HepG2 (cell line): ENCODE results near the gene OGFR. TPM values are rescaled to one million over a fixed set of nuclear protein-coding genes. Genes with fewer than 3 reads are reported as not detected.

Experiments
- GZF1 ChIP-seq: sonication (generic); formaldehyde crosslinking; IDR thresholded peaks from 2 replicates; pipeline ENCODE4 v1.5.1; 2020; ENCODE audit warnings: mild to moderate bottlenecking, missing genetic modification reagents
- KMT2B ChIP-seq: IDR thresholded peaks from 2 replicates; pipeline ENCODE4 v1.6.1; 2016; ENCODE audit warnings: missing genetic modification reagents, missing compliant biosample characterization
- NFATC3 ChIP-seq: sonication (generic); formaldehyde crosslinking; IDR thresholded peaks from 2 replicates; pipeline ENCODE4 v1.5.1; 2020; ENCODE audit warnings: mild to moderate bottlenecking, missing genetic modification reagents
- NFE2L1 ChIP-seq: sonication (generic); formaldehyde crosslinking; IDR thresholded peaks from 2 replicates; pipeline ENCODE4 v1.4.0; 2020; ENCODE audit warnings: missing genetic modification reagents, mild to moderate bottlenecking, borderline replicate concordance
- NR3C1 ChIP-seq: sonication (generic); formaldehyde crosslinking; IDR thresholded peaks from 2 replicates; pipeline ENCODE4 v1.4.0; 2020; ENCODE audit warnings: missing genetic modification reagents
- SMARCC2 ChIP-seq: fragments of 450-650 bp; IDR thresholded peaks from 2 replicates; pipeline ENCODE4 v1.6.1; 2017; ENCODE audit warnings: antibody characterized with exemption, mild to moderate bottlenecking
- SP2 ChIP-seq: sonication (generic); formaldehyde crosslinking; IDR thresholded peaks from 2 replicates; pipeline ENCODE4 v1.5.1; 2020; ENCODE audit warnings: mild to moderate bottlenecking, missing genetic modification reagents
- YY1 ChIP-seq: IDR thresholded peaks from 2 replicates; pipeline ENCODE4 v1.6.1; 2011; ENCODE audit warnings: low read length, low read depth, moderate library complexity, mild to moderate bottlenecking; ENCODE audit not compliant: insufficient read depth, insufficient replicate concordance
- ZNF101 ChIP-seq: sonication (generic); formaldehyde crosslinking; IDR thresholded peaks from 2 replicates; pipeline ENCODE4 v1.4.0; 2020; ENCODE audit warnings: mild to moderate bottlenecking, low read depth, missing genetic modification reagents, borderline replicate concordance
- polyA plus RNA-seq, 8 experiments: library from polyadenylated mRNA; depleted of rRNA in 3 of 8; stranded (reverse) in 7 of 8; unstranded in 1 of 8; fragments of >200 nt; fragmentation: Illumina TruSeq in 4 of 8; extraction: Trizol in 4 of 8; gene quantifications; 2 replicates each; pipeline versions ENCODE4 v1.2.1 to v1.2.3, GENCODE V29; 2011 to 2016; ENCODE audit warnings: low read depth in 4 of 8, missing spikeins in 1 of 8, mixed read lengths in 1 of 8; ENCODE audit not compliant: insufficient read depth in 1 of 8
- total RNA-seq, 5 experiments: library from RNA; depleted of rRNA; stranded (reverse); fragments of >200 nt; fragmentation: Illumina TruSeq; extraction: Trizol; gene quantifications; 2 replicates each; pipeline ENCODE4 v1.2.3, GENCODE V29; 2016; ENCODE audit warnings: low read depth in 1 of 5
- TF ChIP-seq, protein P1 (sequence below): IDR thresholded peaks from 2 replicates; pipeline ENCODE4 v1.6.1; 2016; ENCODE audit warnings: low read depth
- TF ChIP-seq, protein P2 (sequence below): IDR thresholded peaks from 2 replicates; pipeline ENCODE4 v1.6.1; 2016; ENCODE audit warnings: mild to moderate bottlenecking, missing biosample characterization, missing genetic modification reagents
- TF ChIP-seq, protein P3 (sequence below): sonication (generic); formaldehyde crosslinking; IDR thresholded peaks from 2 replicates; pipeline ENCODE4 v1.4.0; 2020; ENCODE audit warnings: missing genetic modification reagents, borderline replicate concordance
- TF ChIP-seq, protein P4 (sequence below): sonication (generic); formaldehyde crosslinking; IDR thresholded peaks from 2 replicates; pipeline ENCODE4; 2020; ENCODE audit warnings: missing genetic modification reagents, mild to moderate bottlenecking, borderline replicate concordance
- TF ChIP-seq, protein P5 (sequence below): IDR thresholded peaks from 2 replicates; pipeline ENCODE4 v1.6.1; 2016; ENCODE audit warnings: missing biosample characterization, missing genetic modification reagents, low read depth
- TF ChIP-seq, protein P6 (sequence below): sonication (generic); formaldehyde crosslinking; IDR thresholded peaks from 2 replicates; pipeline ENCODE4 v1.8.0; 2022; ENCODE audit warnings: mild to moderate bottlenecking, missing genetic modification reagents, borderline replicate concordance

OGFR gene
- total and polyA plus RNA-seq, 2 of the 13 experiments (the other 11 are each of a cell fraction or from before 2014, with no cell fraction given) = 47.7 to 81.8 TPM

DNA sequence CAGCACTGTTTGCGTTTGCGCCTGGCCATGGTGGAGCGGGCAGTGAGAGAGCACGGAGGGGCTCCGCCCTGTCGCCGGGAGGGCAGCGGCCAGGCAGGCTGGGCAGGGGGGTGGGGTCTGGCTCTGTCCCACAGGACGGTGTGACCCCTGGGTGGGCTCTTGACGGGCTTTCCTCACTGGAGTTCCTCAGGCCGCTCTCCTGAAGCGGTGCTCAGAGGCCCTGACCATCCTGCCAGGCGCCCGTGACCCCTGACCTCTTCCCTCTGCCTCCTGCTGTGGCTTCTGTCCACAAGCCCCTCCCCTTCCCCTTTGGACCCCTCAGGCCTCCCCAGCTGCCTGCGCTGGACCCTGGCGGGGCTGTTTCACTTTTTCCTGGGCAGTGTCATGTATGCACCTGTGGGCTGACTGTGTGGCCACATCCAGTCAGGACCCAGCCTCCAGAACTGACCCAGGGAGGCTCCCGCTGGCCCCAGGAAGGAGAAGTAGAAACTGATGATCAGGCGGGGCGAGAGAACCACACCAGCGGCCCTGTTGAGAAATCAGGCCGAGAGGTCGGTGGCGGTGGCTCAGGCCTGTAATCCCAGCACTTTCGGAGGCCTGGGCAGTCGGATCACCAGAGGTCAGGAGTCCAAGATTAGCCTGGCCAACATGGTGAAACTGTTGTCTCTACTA lies 1.2 kb downstream of the OGFR start (continued):
- TF ChIP-seq KMT2B = peak; percentile 78
- TF ChIP-seq YY1 = peak; percentile 59
- no peak for TF ChIP-seq SP2 (CRISPR knock-in tag)
- TF ChIP-seq NFATC3 (CRISPR knock-in tag) = no peak
- TF ChIP-seq, protein P1, sequence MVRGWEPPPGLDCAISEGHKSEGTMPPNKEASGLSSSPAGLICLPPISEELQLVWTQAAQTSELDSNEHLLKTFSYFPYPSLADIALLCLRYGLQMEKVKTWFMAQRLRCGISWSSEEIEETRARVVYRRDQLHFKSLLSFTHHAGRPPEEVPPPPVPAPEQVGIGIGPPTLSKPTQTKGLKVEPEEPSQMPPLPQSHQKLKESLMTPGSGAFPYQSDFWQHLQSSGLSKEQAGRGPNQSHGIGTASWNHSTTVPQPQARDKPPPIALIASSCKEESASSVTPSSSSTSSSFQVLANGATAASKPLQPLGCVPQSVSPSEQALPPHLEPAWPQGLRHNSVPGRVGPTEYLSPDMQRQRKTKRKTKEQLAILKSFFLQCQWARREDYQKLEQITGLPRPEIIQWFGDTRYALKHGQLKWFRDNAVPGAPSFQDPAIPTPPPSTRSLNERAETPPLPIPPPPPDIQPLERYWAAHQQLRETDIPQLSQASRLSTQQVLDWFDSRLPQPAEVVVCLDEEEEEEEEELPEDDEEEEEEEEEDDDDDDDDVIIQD = no peak
- TF ChIP-seq NFE2L1 (CRISPR knock-in tag) = no peak
- TF ChIP-seq, protein P2, sequence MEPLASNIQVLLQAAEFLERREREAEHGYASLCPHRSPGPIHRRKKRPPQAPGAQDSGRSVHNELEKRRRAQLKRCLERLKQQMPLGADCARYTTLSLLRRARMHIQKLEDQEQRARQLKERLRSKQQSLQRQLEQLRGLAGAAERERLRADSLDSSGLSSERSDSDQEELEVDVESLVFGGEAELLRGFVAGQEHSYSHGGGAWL (CRISPR knock-in tag) = peak; percentile 79
- 0 out of 2 replicates have a peak, but pooled peaks have one; percentile 39 for TF ChIP-seq ZNF101 (CRISPR knock-in tag)
- TF ChIP-seq, protein P3, sequence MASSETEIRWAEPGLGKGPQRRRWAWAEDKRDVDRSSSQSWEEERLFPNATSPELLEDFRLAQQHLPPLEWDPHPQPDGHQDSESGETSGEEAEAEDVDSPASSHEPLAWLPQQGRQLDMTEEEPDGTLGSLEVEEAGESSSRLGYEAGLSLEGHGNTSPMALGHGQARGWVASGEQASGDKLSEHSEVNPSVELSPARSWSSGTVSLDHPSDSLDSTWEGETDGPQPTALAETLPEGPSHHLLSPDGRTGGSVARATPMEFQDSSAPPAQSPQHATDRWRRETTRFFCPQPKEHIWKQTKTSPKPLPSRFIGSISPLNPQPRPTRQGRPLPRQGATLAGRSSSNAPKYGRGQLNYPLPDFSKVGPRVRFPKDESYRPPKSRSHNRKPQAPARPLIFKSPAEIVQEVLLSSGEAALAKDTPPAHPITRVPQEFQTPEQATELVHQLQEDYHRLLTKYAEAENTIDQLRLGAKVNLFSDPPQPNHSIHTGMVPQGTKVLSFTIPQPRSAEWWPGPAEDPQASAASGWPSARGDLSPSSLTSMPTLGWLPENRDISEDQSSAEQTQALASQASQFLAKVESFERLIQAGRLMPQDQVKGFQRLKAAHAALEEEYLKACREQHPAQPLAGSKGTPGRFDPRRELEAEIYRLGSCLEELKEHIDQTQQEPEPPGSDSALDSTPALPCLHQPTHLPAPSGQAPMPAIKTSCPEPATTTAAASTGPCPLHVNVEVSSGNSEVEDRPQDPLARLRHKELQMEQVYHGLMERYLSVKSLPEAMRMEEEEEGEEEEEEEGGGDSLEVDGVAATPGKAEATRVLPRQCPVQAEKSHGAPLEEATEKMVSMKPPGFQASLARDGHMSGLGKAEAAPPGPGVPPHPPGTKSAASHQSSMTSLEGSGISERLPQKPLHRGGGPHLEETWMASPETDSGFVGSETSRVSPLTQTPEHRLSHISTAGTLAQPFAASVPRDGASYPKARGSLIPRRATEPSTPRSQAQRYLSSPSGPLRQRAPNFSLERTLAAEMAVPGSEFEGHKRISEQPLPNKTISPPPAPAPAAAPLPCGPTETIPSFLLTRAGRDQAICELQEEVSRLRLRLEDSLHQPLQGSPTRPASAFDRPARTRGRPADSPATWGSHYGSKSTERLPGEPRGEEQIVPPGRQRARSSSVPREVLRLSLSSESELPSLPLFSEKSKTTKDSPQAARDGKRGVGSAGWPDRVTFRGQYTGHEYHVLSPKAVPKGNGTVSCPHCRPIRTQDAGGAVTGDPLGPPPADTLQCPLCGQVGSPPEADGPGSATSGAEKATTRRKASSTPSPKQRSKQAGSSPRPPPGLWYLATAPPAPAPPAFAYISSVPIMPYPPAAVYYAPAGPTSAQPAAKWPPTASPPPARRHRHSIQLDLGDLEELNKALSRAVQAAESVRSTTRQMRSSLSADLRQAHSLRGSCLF (CRISPR knock-in tag) = no peak
- no peak for TF ChIP-seq NR3C1 (CRISPR knock-in tag)
- no peak for TF ChIP-seq SMARCC2
- TF ChIP-seq, protein P4, sequence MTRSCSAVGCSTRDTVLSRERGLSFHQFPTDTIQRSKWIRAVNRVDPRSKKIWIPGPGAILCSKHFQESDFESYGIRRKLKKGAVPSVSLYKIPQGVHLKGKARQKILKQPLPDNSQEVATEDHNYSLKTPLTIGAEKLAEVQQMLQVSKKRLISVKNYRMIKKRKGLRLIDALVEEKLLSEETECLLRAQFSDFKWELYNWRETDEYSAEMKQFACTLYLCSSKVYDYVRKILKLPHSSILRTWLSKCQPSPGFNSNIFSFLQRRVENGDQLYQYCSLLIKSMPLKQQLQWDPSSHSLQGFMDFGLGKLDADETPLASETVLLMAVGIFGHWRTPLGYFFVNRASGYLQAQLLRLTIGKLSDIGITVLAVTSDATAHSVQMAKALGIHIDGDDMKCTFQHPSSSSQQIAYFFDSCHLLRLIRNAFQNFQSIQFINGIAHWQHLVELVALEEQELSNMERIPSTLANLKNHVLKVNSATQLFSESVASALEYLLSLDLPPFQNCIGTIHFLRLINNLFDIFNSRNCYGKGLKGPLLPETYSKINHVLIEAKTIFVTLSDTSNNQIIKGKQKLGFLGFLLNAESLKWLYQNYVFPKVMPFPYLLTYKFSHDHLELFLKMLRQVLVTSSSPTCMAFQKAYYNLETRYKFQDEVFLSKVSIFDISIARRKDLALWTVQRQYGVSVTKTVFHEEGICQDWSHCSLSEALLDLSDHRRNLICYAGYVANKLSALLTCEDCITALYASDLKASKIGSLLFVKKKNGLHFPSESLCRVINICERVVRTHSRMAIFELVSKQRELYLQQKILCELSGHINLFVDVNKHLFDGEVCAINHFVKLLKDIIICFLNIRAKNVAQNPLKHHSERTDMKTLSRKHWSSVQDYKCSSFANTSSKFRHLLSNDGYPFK (CRISPR knock-in tag) = peak; percentile 90; the same call in 1 of the 2 replicates
- TF ChIP-seq GZF1 (CRISPR knock-in tag) = no peak
- TF ChIP-seq, protein P5, sequence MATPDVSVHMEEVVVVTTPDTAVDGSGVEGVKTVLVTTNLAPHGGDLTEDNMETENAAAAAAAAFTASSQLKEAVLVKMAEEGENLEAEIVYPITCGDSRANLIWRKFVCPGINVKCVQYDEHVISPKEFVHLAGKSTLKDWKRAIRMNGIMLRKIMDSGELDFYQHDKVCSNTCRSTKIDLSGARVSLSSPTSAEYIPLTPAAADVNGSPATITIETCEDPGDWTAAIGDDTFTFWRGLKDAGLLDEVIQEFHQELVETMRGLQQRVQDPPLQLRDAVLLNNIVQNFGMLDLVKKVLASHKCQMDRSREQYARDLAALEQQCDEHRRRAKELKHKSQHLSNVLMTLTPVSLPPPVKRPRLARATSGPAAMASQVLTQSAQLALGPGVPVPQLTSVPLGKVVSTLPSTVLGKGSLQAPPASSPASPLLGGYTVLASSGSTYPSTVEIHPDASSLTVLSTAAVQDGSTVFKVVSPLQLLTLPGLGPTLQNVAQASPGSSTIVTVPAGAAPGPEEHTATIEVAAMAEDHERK (CRISPR knock-in tag) = no peak
- TF ChIP-seq, protein P6, sequence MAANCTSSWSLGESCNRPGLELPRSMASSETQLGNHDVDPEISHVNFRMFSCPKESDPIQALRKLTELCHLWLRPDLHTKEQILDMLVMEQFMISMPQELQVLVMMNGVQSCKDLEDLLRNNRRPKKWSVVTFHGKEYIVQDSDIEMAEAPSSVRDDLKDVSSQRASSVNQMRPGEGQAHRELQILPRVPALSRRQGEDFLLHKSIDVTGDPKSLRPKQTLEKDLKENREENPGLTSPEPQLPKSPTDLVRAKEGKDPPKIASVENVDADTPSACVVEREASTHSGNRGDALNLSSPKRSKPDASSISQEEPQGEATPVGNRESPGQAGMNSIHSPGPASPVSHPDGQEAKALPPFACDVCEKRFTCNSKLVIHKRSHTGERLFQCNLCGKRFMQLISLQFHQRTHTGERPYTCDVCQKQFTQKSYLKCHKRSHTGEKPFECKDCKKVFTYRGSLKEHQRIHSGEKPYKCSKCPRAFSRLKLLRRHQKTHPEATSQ (CRISPR knock-in tag) = 0 out of 2 replicates have a peak, but pooled peaks have one; percentile 79
